Keratinocyte (primary cell): Measurements from ENCODE around the gene RPS25.

Experiments
- EZH2 ChIP-seq: IDR thresholded peaks from one replicate; pipeline ENCODE4 v1.6.1; 2012; ENCODE audit warnings: inconsistent platforms, mild to moderate bottlenecking, low read length, moderate library complexity
- TF ChIP-seq, protein P1 (sequence below), 3 experiments: IDR thresholded peaks in 1 of 3; conservative IDR thresholded peaks in 1 of 3; optimal IDR thresholded peaks in 1 of 3; 2 replicates in 2 of 3; 3 replicates in 1 of 3; pipeline versions ENCODE3 to v1.5.1; 2011; ENCODE audit warnings: low read length in 3 of 3, mild to moderate bottlenecking in 3 of 3, moderate library complexity in 2 of 3, control low read depth in 1 of 3, inconsistent platforms in 1 of 3; ENCODE audit not compliant: insufficient read depth in 2 of 3; ENCODE audit errors: extremely low read depth in 1 of 3

DNA sequence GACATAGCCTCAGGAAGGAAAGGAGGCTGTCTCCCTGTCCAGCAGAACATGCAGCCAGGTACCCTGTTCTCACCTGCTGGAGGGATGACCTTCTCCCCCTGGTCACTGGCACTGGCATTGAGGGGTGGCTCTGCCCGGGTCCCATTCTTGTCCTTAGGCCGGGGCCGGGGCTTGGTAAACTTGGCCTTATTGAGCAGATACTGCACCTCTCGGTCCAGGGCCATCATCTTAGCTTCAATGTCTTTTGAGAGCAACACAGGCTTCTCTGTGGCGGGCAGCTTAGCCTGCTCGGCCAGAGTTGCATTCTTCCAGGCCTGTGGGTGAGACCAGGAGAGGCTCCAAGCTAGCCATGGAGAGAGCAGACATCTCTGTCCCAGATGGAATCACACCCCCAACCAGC lies 28.3 kb upstream of the RPS25 start:
- TF ChIP-seq, protein P1, sequence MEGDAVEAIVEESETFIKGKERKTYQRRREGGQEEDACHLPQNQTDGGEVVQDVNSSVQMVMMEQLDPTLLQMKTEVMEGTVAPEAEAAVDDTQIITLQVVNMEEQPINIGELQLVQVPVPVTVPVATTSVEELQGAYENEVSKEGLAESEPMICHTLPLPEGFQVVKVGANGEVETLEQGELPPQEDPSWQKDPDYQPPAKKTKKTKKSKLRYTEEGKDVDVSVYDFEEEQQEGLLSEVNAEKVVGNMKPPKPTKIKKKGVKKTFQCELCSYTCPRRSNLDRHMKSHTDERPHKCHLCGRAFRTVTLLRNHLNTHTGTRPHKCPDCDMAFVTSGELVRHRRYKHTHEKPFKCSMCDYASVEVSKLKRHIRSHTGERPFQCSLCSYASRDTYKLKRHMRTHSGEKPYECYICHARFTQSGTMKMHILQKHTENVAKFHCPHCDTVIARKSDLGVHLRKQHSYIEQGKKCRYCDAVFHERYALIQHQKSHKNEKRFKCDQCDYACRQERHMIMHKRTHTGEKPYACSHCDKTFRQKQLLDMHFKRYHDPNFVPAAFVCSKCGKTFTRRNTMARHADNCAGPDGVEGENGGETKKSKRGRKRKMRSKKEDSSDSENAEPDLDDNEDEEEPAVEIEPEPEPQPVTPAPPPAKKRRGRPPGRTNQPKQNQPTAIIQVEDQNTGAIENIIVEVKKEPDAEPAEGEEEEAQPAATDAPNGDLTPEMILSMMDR (optimal IDR thresholded peaks at IDR 0.05 in 1 of 3, IDR thresholded peaks at IDR 0.05 in 1 of 3, conservative IDR thresholded peaks at IDR 0.05 in 1 of 3; ENCODE audit: extremely low read depth in 1 of 3, insufficient read depth in 2 of 3, low read length in 3 of 3): no peak
- TF ChIP-seq EZH2: no peak
